Tibial artery (tissue), 4 donors: ENCODE results near the gene GEN1.

ENCODE experiments used
- DNase-seq, 2 donors: peaks; one replicate each; pipeline ENCODE4 v3.0.0-alpha.2; 2019
- H3K27ac ChIP-seq, 2 donors: fragments of 200-600 bp; sonication (generic) in 1 of 2; 1 replicate in 1 of 2; 2 replicates in 1 of 2; pipeline ENCODE4 v1.5.1; 2018 to 2019; ENCODE audit warnings: mild to moderate bottlenecking in 1 of 2
- H3K27me3 ChIP-seq, 2 donors: fragments of 200-600 bp; sonication (generic) in 1 of 2; one replicate each; pipeline versions ENCODE4 v1.5.1 to v1.6.0; 2016 to 2019
- H3K36me3 ChIP-seq, 3 donors: fragments of 200-600 bp; sonication (generic) in 2 of 3; one replicate each; pipeline ENCODE4 v1.5.1; 2016 to 2019; ENCODE audit warnings: mild to moderate bottlenecking in 2 of 3
- H3K4me1 ChIP-seq, 4 donors: fragments of 200-600 bp; sonication (generic) in 2 of 4; 1 replicate in 3 of 4; 2 replicates in 1 of 4; pipeline ENCODE4 v1.5.1; 2016 to 2019
- H3K4me3 ChIP-seq, 2 donors: fragments of 200-600 bp; sonication (generic) in 1 of 2; 1 replicate in 1 of 2; 2 replicates in 1 of 2; pipeline ENCODE4 v1.5.1; 2018 to 2019; ENCODE audit warnings: mild to moderate bottlenecking in 2 of 2
- H3K9me3 ChIP-seq, 3 donors: fragments of 200-600 bp; sonication (generic) in 1 of 3; one replicate each; pipeline ENCODE4 v1.5.1; 2016 to 2019
- intact Hi-C: fragments of 100-400 bp; cut with DNase I; formaldehyde crosslinking; loops from one replicate; pipeline ENCODE4 v1.15.0; 2023; ENCODE audit warnings: low total_unique reads
- TF ChIP-seq, protein P1 (sequence below), 2 experiments: fragments of 200-600 bp in 1 of 2; fragments of 450-650 bp in 1 of 2; IDR thresholded peaks; one replicate each; pipeline ENCODE4 v1.5.1; 2017 to 2019; ENCODE audit warnings: antibody characterized with exemption in 2 of 2, mild to moderate bottlenecking in 1 of 2, moderate library complexity in 1 of 2

The GEN1 gene

DNA sequence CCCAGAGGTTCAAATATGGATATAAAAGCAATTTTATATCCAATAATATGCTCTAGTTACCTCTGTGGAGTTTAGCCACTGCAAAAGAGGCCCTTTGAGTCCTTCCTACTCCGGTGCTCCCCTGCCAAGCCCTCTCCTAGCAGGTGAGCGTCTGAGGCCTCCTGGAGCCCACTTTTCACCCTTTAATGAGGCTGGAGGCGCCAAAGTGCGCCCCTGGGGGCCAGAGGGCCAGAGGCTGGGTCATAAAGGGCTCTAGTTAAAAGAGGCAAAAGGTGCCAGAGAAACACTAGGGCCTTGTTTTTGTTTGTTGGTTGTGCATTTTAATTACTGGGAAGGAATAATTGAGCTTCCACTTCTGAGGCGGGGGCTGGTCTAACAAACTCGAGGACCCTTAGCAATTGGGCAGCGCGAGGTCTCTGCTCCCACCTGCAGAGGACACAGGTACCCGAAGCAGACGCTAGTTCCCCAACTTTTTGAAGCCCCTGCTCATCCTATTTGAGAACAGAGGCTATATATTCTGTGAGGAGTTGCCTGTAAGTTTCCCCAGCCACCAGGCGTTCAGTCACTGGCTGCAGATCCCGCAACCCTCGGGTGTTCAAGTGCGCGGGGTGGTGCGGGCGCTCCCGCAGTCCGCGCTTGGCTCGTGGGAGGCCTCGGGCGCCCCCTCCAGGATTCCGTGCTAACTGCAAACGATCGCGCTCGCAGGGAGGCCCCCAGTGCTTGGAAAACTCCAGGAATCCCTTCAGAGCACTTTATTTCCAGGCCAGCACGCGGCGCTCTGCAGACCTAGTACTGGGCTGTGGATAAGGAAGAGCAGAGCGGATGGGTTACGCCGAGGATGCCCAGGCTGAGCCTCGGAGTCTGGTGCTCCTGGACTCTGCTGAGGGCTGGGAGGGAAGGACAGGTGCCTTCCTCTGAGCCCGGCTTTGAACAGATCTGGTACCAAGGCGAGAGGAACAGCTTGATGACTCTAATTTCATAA, 76.4 kb downstream of the GEN1 start:
- Histone ChIP-seq H3K4me1 (peaks cover 0 to 9% (median 7%) of the 10 kb centered on the region in 4 donors), H3K9me3 (no peaks in the 10 kb centered on the region), H3K36me3 (no peaks in the 10 kb centered on the region), H3K27me3 (peaks cover 0 to 15% of the 10 kb centered on the region in 2 donors), H3K4me3 (no peak overlapping the region), H3K27ac (no peak overlapping the region)
- peak in 1 of 2 donors; percentile 23 for DNase-seq
- intact Hi-C loops, result loop anchor here (10.0 kb wide), 1 partner anchor 106 kb away; no protein-coding TSS in a partner anchor
- TF ChIP-seq, protein P1, sequence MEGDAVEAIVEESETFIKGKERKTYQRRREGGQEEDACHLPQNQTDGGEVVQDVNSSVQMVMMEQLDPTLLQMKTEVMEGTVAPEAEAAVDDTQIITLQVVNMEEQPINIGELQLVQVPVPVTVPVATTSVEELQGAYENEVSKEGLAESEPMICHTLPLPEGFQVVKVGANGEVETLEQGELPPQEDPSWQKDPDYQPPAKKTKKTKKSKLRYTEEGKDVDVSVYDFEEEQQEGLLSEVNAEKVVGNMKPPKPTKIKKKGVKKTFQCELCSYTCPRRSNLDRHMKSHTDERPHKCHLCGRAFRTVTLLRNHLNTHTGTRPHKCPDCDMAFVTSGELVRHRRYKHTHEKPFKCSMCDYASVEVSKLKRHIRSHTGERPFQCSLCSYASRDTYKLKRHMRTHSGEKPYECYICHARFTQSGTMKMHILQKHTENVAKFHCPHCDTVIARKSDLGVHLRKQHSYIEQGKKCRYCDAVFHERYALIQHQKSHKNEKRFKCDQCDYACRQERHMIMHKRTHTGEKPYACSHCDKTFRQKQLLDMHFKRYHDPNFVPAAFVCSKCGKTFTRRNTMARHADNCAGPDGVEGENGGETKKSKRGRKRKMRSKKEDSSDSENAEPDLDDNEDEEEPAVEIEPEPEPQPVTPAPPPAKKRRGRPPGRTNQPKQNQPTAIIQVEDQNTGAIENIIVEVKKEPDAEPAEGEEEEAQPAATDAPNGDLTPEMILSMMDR (IDR thresholded peaks at IDR 0.05), result peak; percentile 51 to 70

DNA sequence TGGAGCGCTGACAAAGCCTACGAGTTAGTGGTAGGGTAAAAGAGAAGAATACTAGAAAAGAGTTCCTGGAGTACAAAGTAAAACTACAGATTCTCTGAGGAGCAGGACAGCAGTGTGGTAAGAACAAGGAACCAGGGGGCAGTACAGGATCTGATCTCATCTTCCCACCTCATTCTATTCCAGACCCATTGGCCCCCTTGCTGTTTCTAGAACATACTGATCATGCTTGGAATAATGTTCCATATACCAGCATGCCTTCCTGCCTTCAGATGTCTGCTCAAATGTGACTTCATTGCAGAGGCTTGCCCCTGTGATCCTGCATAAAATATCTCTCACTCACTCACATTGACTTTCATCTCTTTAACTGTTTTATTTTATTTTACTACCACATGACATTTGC, 81.6 kb downstream of the GEN1 start:
- Histone ChIP-seq H3K4me1 (peaks cover 0 to 5% (median 4%) of the 10 kb centered on the region in 4 donors), H3K4me3 (no peak overlapping the region), H3K9me3 (no peaks in the 10 kb centered on the region), H3K36me3 (no peaks in the 10 kb centered on the region), H3K27me3 (peaks cover 0 to 7% of the 10 kb centered on the region in 2 donors), H3K27ac (no peak overlapping the region)
- no peak for DNase-seq
- intact Hi-C loops, result loop anchor here (10.0 kb wide), 1 partner anchor 111 kb away; no protein-coding TSS in a partner anchor
- TF ChIP-seq, protein P1 (IDR thresholded peaks at IDR 0.05), result no peak
